GM19238 (cell line): ENCODE measurements around the gene CCNI.
"Not testable (repeated sequence)": the region's sequence is repeated elsewhere in the genome, so short reads cannot be mapped to it uniquely, and the experiment has no call there.

Experiments used
- DNase-seq: peaks from one replicate; pipeline ENCODE4 v3.0.0; 2011; ENCODE audit warnings: low spot score; ENCODE audit not compliant: insufficient read length

CCNI gene

GRCh38 chr4:77075869-77076799, at the start of gene CCNI:
Gene CCNI, minus strand, starts transcription at chr4:77075989. Its CDS starts 9,627 bp downstream, at chr4:77066362.
- DNase-seq = peak; percentile 85

- no peak for DNase-seq
Observed at GRCh38 chr4:77124576-77124975, 48.8 kb upstream of the CCNI start.

GRCh38 chr4:77123411-77123810, 47.6 kb upstream of the CCNI start:
- DNase-seq = no peak

- DNase-seq = no peak
Observed at GRCh38 chr4:77122656-77123055, 46.9 kb upstream of the CCNI start.

- no peak for DNase-seq
Observed at GRCh38 chr4:77121736-77122240, 46.0 kb upstream of the CCNI start.

GRCh38 chr4:77120886-77121508, 45.2 kb upstream of the CCNI start:
- no peak for DNase-seq

- DNase-seq = no peak
Observed at GRCh38 chr4:77117721-77118120, 41.9 kb upstream of the CCNI start.

GRCh38 chr4:77113069-77113468, 37.3 kb upstream of the CCNI start:
- DNase-seq = no peak

- DNase-seq = no peak
Observed at GRCh38 chr4:77110730-77111129, 34.9 kb upstream of the CCNI start.

- DNase-seq = no peak
Observed at GRCh38 chr4:77104791-77105540, 29.2 kb upstream of the CCNI start.

- DNase-seq = no peak
Observed at GRCh38 chr4:77104388-77104787, 28.6 kb upstream of the CCNI start.

- no peak for DNase-seq
Observed at GRCh38 chr4:77100234-77100633, 24.4 kb upstream of the CCNI start.

GRCh38 chr4:77097611-77098010, 21.8 kb upstream of the CCNI start:
- no peak for DNase-seq

GRCh38 chr4:77095101-77095821, 19.5 kb upstream of the CCNI start:
- peak; percentile 50 for DNase-seq

GRCh38 chr4:77094496-77094895, 18.7 kb upstream of the CCNI start:
- no peak for DNase-seq

GRCh38 chr4:77093401-77093800, 17.6 kb upstream of the CCNI start:
- no peak for DNase-seq

- no peak for DNase-seq
Observed at GRCh38 chr4:77092975-77093374, 17.2 kb upstream of the CCNI start.

- DNase-seq = no peak
Observed at GRCh38 chr4:77089866-77090265, 14.1 kb upstream of the CCNI start.

GRCh38 chr4:77087027-77087426, 11.2 kb upstream of the CCNI start:
- not testable (repeated sequence) for DNase-seq

GRCh38 chr4:77084019-77084639, 8.3 kb upstream of the CCNI start:
- DNase-seq = no peak
